Activated CD4-positive, alpha-beta memory T cell treated with anti-CD3 and anti-CD28 coated beads for 36 hours (primary cell): ENCODE data around the gene CYP3A5. TPM values are rescaled to one million over a fixed set of nuclear protein-coding genes. Genes with fewer than 3 reads are reported as not detected.
"Not testable (repeated sequence)": the region's sequence is repeated elsewhere in the genome, so short reads cannot be mapped to it uniquely, and the experiment has no call there.

Experiments
- CTCF ChIA-PET: fragments of 350-600 bp; sonication (Branson Sonifier 250); formaldehyde crosslinking; loops from one replicate; lab custom pipeline; 2021; ENCODE audit warnings: antibody characterized with exemption, inconsistent platforms; lab: Charles Lee
- POLR2A ChIA-PET: fragments of 350-600 bp; sonication (Branson Sonifier 250); formaldehyde crosslinking; loops from one replicate; lab custom pipeline; 2021; ENCODE audit warnings: antibody characterized with exemption; lab: Charles Lee
- DNase-seq: peaks from one replicate; pipeline ENCODE4 v3.0.0-alpha.2; 2020
- H3K27ac Mint-ChIP-seq: one replicate; pipeline ENCODE4 v1.8.0; 2021; ENCODE audit warnings: mixed read lengths
- H3K27me3 Mint-ChIP-seq: one replicate; pipeline ENCODE4 v1.8.0; 2021; ENCODE audit warnings: mixed read lengths
- H3K36me3 Mint-ChIP-seq: one replicate; pipeline ENCODE4 v1.8.0; 2021; ENCODE audit warnings: mixed read lengths
- H3K4me1 Mint-ChIP-seq: one replicate; pipeline ENCODE4 v1.8.0; 2021; ENCODE audit warnings: low read depth, mixed read lengths
- H3K4me3 Mint-ChIP-seq: one replicate; pipeline ENCODE4 v1.8.0; 2021; ENCODE audit warnings: mild to moderate bottlenecking, mixed read lengths
- H3K9me3 Mint-ChIP-seq: one replicate; pipeline ENCODE4 v1.8.0; 2021; ENCODE audit warnings: mixed read lengths
- intact Hi-C: fragments of 100-400 bp; cut with micrococcal nuclease; formaldehyde crosslinking; loops from one replicate; pipeline ENCODE4 v1.15.1; 2023
- total RNA-seq, 2 experiments: library from RNA; stranded (reverse); gene quantifications; one replicate each; pipeline ENCODE4 v1.2.3, GENCODE V29; 2021

The CYP3A5 gene
- total RNA-seq, 2 experiments from 2014 or later = not detected

- ChIA-PET CTCF (no interaction called here), POLR2A (no interaction called here)
- Mint-ChIP-seq H3K9me3 (no peaks in the 10 kb centered on the region), H3K27me3 (no peaks in the 10 kb centered on the region), H3K4me3 (no peak overlapping the region), H3K27ac (peak overlapping the region; percentile 52), H3K4me1 (peaks cover 18% of the 10 kb centered on the region), H3K36me3 (peaks cover 2% of the 10 kb centered on the region)
- intact Hi-C loops = no loop called here
- DNase-seq = no peak
Observed at GRCh38 chr7:99674995-99675742, 4.6 kb downstream of the CYP3A5 start.

GRCh38 chr7:99672573-99672972 is 7.2 kb downstream of the CYP3A5 start:
- H3K4me1 Mint-ChIP-seq = peaks cover 18% of the 10 kb centered on the region
- no peak overlapping the region for H3K4me3 Mint-ChIP-seq
- no peak overlapping the region for H3K27ac Mint-ChIP-seq
- CTCF ChIA-PET = no interaction called here
- intact Hi-C loops = no loop called here
- POLR2A ChIA-PET = no interaction called here
- DNase-seq = no peak
- no peaks in the 10 kb centered on the region for H3K27me3 Mint-ChIP-seq
- no peaks in the 10 kb centered on the region for H3K9me3 Mint-ChIP-seq
- peaks cover 5% of the 10 kb centered on the region for H3K36me3 Mint-ChIP-seq

- Mint-ChIP-seq H3K4me3 (no peak overlapping the region), H3K36me3 (peaks cover 5% of the 10 kb centered on the region), H3K9me3 (no peaks in the 10 kb centered on the region), H3K27me3 (no peaks in the 10 kb centered on the region), H3K4me1 (peaks cover 8% of the 10 kb centered on the region), H3K27ac (no peak overlapping the region)
- no peak for DNase-seq
- POLR2A ChIA-PET = no interaction called here
- intact Hi-C loops = no loop called here
- CTCF ChIA-PET = no interaction called here
Observed at GRCh38 chr7:99669782-99670181, 10.0 kb downstream of the CYP3A5 start.

GRCh38 chr7:99668541-99668940 is 11.3 kb downstream of the CYP3A5 start:
- Mint-ChIP-seq H3K9me3 (no peaks in the 10 kb centered on the region), H3K4me1 (no peaks in the 10 kb centered on the region), H3K36me3 (peaks cover 5% of the 10 kb centered on the region), H3K4me3 (no peak overlapping the region), H3K27me3 (no peaks in the 10 kb centered on the region), H3K27ac (no peak overlapping the region)
- POLR2A ChIA-PET = no interaction called here
- no peak for DNase-seq
- CTCF ChIA-PET = no interaction called here
- intact Hi-C loops = no loop called here

GRCh38 chr7:99667179-99667578 is 12.6 kb downstream of the CYP3A5 start:
- Mint-ChIP-seq H3K27me3 (no peaks in the 10 kb centered on the region), H3K4me3 (no peak overlapping the region), H3K9me3 (no peaks in the 10 kb centered on the region), H3K4me1 (no peaks in the 10 kb centered on the region), H3K27ac (no peak overlapping the region), H3K36me3 (peaks cover 10% of the 10 kb centered on the region)
- intact Hi-C loops = no loop called here
- ChIA-PET POLR2A (no interaction called here), CTCF (no interaction called here)
- DNase-seq = no peak

- ChIA-PET CTCF (no interaction called here), POLR2A (no interaction called here)
- no peak overlapping the region for H3K27ac Mint-ChIP-seq
- intact Hi-C loops = no loop called here
- no peaks in the 10 kb centered on the region for H3K27me3 Mint-ChIP-seq
- peaks cover 10% of the 10 kb centered on the region for H3K36me3 Mint-ChIP-seq
- no peaks in the 10 kb centered on the region for H3K9me3 Mint-ChIP-seq
- no peaks in the 10 kb centered on the region for H3K4me1 Mint-ChIP-seq
- no peak overlapping the region for H3K4me3 Mint-ChIP-seq
- DNase-seq = no peak
Observed at GRCh38 chr7:99666013-99666395, 13.8 kb downstream of the CYP3A5 start.

- H3K4me1 Mint-ChIP-seq = no peaks in the 10 kb centered on the region
- H3K36me3 Mint-ChIP-seq = peaks cover 9% of the 10 kb centered on the region
- no peak overlapping the region for H3K4me3 Mint-ChIP-seq
- H3K9me3 Mint-ChIP-seq = no peaks in the 10 kb centered on the region
- H3K27me3 Mint-ChIP-seq = no peaks in the 10 kb centered on the region
- no peak overlapping the region for H3K27ac Mint-ChIP-seq
- peak; percentile 24 for DNase-seq
- POLR2A ChIA-PET = no interaction called here
- intact Hi-C loops = no loop called here
- CTCF ChIA-PET = no interaction called here
Observed at GRCh38 chr7:99665312-99666012, 14.3 kb downstream of the CYP3A5 start.

GRCh38 chr7:99657879-99658278 is 21.9 kb downstream of the CYP3A5 start:
- H3K27me3 Mint-ChIP-seq, POLR2A ChIA-PET, intact Hi-C loops, H3K9me3 Mint-ChIP-seq, H3K27ac Mint-ChIP-seq, H3K4me1 Mint-ChIP-seq, H3K4me3 Mint-ChIP-seq, DNase-seq, CTCF ChIA-PET: not testable (repeated sequence)
- peaks cover 22% of the 10 kb centered on the region for H3K36me3 Mint-ChIP-seq

GRCh38 chr7:99654626-99655025 is 25.2 kb downstream of the CYP3A5 start:
- intact Hi-C loops, CTCF ChIA-PET, H3K27me3 Mint-ChIP-seq, H3K4me3 Mint-ChIP-seq, DNase-seq, H3K9me3 Mint-ChIP-seq, POLR2A ChIA-PET, H3K4me1 Mint-ChIP-seq, H3K27ac Mint-ChIP-seq: not testable (repeated sequence)
- H3K36me3 Mint-ChIP-seq = peaks cover 15% of the 10 kb centered on the region

GRCh38 chr7:99653754-99654153 is 26.0 kb downstream of the CYP3A5 start:
- DNase-seq = no peak

GRCh38 chr7:99653269-99653668 is 26.5 kb downstream of the CYP3A5 start:
- H3K27ac Mint-ChIP-seq, H3K4me1 Mint-ChIP-seq, H3K9me3 Mint-ChIP-seq, intact Hi-C loops, H3K27me3 Mint-ChIP-seq, H3K4me3 Mint-ChIP-seq, H3K36me3 Mint-ChIP-seq, DNase-seq, POLR2A ChIA-PET: not testable (repeated sequence)
- CTCF ChIA-PET = interaction anchor here (0.7 kb wide), 1 partner anchor 193 kb away, joined by 5 read pairs; no protein-coding TSS in a partner anchor

More at GRCh38 chr7:99653754-99654153, 26.0 kb downstream of the CYP3A5 start:
- Mint-ChIP-seq H3K9me3 (peaks cover 9% of the 10 kb centered on the region), H3K27me3 (no peaks in the 10 kb centered on the region), H3K27ac (no peak overlapping the region), H3K4me3 (no peak overlapping the region), H3K36me3 (peaks cover 11% of the 10 kb centered on the region), H3K4me1 (peaks cover 4% of the 10 kb centered on the region)
- ChIA-PET POLR2A (no interaction called here), CTCF (interaction anchor here (0.7 kb wide), 1 partner anchor 194 kb away, joined by 5 read pairs; no protein-coding TSS in a partner anchor)
- intact Hi-C loops = no loop called here

- no peaks in the 10 kb centered on the region for H3K27me3 Mint-ChIP-seq
- intact Hi-C loops = no loop called here
- DNase-seq = no peak
- no peak overlapping the region for H3K4me3 Mint-ChIP-seq
- peaks cover 5% of the 10 kb centered on the region for H3K4me1 Mint-ChIP-seq
- ChIA-PET POLR2A (no interaction called here), CTCF (no interaction called here)
- H3K27ac Mint-ChIP-seq = no peak overlapping the region
- peaks cover 7% of the 10 kb centered on the region for H3K9me3 Mint-ChIP-seq
- H3K36me3 Mint-ChIP-seq = peaks cover 9% of the 10 kb centered on the region
Observed at GRCh38 chr7:99652671-99653070, 27.1 kb downstream of the CYP3A5 start.
